Spleen (tissue), 7 donors: Measurements from ENCODE around the gene ST6GALNAC3.

Experiments used
- CTCF ChIP-seq, 11 experiments: fragments of 200-600 bp in 7 of 11; fragments of 450-650 bp in 4 of 11; sonication (generic) in 4 of 11; IDR thresholded peaks in 8 of 11; conservative IDR thresholded peaks in 3 of 11; 1 replicate in 7 of 11; 2 replicates in 4 of 11; pipeline versions ENCODE4 v1.4.0 to v1.8.0; 2016 to 2021; ENCODE audit warnings: antibody characterized with exemption in 11 of 11, inconsistent platforms in 4 of 11, mild to moderate bottlenecking in 1 of 11
- POLR2A ChIP-seq, 3 donors: fragments of 450-650 bp; IDR thresholded peaks; one replicate each; pipeline ENCODE4 v1.5.1; 2017; ENCODE audit warnings: antibody characterized with exemption in 3 of 3, mild to moderate bottlenecking in 1 of 3
- POLR2AphosphoS5 ChIP-seq, 3 donors: sonication (generic); formaldehyde crosslinking; IDR thresholded peaks; one replicate each; pipeline ENCODE4 v1.5.1; 2017; ENCODE audit warnings: antibody characterized with exemption in 3 of 3
- donor health status: DM: no; HTN: no; CAD: no; lungs with moderate emphysema.
- donor health status: DM: no; HTN: no; CAD: no.
- donor health status: DM: no; HTN: no; CAD: no.

- no peak for TF ChIP-seq CTCF (IDR thresholded peaks at IDR 0.05 in 8 of 11, conservative IDR thresholded peaks at IDR 0.05 in 3 of 11)
- TF ChIP-seq POLR2AphosphoS5 (IDR thresholded peaks at IDR 0.05): no peak
- TF ChIP-seq POLR2A (IDR thresholded peaks at IDR 0.05): no peak
Observed at GRCh38 chr1:76500116-76500515, 425.6 kb downstream of the ST6GALNAC3 start.
